GM21717 (cell line): Measurements from ENCODE around the gene CMPK2.

Experiments
- ATAC-seq: cut with Tn5 transposase; IDR thresholded peaks from one replicate; pipeline ENCODE4 v1.9.1; 2021; ENCODE audit warnings: mild to moderate bottlenecking, moderate library complexity; ENCODE audit not compliant: unreplicated experiment

Gene CMPK2

DNA sequence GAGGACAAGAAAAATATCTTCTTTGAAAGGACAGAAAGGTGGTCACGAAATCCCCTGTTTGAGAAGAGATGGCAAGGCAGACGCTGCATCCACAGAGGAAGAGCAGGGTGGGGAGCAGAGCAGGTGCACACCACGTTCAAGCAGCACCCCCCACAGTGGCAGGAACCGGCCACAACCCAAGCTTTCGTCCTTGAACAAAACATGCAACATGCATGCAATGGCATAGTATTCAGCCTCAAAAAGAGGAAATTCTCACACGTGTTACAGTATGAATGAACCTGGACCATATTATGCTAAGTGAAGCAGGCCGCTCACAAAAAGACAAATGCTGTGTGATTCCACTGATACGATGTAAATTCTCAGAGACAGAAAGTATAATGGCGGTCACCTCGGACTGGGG, 51.4 kb downstream of the CMPK2 start:
- ATAC-seq, result no peak

GRCh38 chr2:6813573-6813972, 52.1 kb downstream of the CMPK2 start:
- no peak for ATAC-seq

- ATAC-seq, result no peak
Measured at GRCh38 chr2:6812857-6813530, 52.7 kb downstream of the CMPK2 start.

DNA sequence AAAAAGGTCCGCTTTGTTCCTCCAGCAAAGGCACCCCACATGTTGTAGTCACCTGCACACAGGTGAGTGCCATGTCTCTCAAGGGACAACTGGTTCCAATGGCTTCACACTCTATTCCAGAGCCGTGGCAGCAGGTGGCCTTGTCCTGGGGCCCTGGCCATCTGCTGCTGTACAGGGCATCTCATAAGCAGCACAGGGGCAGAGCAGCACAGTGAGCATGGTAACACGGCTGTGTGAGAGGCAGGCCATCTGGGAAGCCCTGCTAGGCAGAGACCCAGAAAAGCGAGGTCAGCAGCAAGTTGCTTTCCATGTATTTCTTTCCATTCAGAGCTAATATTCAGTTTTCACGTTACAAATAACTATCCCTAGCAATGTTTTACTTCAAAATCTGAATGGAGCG, 54.7 kb downstream of the CMPK2 start:
- ATAC-seq, result no peak

GRCh38 chr2:6808426-6808825, 57.3 kb downstream of the CMPK2 start:
- ATAC-seq, result no peak

DNA sequence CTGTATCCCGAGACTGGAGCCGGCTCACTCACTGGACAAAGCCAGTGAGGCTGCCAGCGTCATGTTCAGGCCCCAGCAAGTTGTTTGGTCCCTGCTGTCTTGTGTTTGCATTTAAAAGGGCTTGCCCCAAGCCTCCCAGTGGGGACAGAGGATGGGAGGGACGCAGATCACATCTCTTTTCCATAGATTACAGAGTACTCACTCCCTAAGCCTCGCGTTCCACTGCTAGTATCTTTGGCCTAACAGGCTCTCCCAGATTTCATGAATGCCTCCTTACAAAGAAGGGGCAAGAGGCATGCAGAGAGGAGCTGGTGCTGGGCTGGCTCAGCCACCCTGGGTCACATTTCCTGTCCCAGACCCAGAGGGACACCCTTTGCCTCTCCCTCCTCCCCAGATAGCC, 59.1 kb downstream of the CMPK2 start:
- no peak for ATAC-seq

GRCh38 chr2:6800553-6800952, 65.2 kb downstream of the CMPK2 start:
- ATAC-seq, result no peak
